Measurements from ENCODE around the gene HELZ.

HELZ gene

DNA sequence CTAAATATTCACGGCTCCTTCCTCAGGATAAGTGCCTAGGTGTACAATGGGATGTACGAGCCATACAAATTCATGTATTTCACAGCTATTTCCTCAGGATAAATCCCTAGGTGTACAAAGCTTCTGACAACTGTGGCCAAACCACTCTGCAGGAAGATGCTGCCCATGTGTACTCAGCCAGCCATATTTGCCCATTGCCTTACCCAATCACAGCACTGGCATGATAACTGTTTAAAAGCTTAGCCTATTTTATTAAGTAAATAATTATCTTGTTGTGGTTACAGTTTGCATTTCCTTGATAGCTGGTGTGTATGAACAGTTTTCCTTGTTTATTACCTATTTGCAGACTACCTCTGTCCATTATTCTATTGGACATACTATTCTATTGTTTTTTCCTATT is 165.5 kb downstream of the HELZ start:
- no peak for DNase-seq (ENCODE audit: low spot score)

DNA sequence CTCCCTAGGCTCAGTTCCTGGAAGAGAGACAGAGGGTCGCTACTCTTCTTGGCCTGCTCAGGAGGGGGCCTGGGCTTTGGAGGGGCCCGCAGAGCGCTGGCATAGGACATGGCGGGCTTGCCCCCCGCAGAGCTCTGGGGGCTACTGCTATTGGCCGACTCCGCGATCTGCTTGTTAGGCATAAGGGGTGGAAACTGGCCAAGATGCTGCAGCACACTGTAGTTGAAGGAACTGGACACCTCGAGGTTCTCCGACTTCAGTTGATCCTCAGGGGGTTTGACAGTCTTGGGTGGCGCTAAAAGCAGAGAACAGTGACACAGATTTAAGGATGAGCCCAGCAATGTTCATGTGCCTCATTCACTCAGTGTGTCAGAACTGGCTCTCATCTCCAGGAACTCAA is 166.7 kb downstream of the HELZ start:
- DNase-seq (ENCODE audit: low spot score): no peak

DNA sequence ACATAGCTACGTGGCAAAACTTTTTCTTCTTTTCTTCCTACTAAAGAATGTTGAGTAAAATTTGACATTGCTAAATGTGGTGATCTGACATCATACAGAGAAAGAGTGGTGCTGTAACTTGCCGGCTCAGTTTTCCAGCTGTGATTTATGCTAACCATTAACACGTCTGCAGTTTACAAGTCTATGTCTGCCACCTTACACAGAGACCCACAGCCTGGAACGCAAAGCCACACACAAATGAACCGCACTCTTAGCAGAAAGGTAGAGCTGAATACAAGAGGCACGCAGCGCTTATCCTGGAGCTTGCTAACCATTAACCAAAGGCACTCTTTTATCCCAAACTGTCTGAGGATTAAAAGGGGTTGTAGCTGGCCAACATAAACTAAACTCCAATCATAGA is 168.7 kb downstream of the HELZ start:
- DNase-seq (ENCODE audit: low spot score): no peak

DNA sequence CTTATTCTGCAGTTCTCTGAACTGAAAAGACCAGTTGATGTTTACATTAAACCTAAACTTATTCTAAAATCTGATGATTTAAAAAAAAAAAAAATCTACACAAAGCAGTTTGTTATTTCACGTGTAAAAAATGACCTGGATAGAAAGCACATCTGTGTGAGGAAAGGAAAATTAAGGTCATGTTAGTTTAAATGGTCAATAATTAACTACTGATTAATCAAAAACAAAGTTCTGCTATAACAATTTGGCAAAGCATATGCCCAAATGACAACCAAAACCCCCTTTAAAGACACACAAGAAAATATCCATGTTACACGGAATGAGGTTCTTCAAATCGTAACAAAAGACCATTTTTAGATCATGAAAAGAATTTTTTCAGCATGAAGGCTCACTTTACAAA is 170.2 kb downstream of the HELZ start:
- DNase-seq (ENCODE audit: low spot score): no peak

DNA sequence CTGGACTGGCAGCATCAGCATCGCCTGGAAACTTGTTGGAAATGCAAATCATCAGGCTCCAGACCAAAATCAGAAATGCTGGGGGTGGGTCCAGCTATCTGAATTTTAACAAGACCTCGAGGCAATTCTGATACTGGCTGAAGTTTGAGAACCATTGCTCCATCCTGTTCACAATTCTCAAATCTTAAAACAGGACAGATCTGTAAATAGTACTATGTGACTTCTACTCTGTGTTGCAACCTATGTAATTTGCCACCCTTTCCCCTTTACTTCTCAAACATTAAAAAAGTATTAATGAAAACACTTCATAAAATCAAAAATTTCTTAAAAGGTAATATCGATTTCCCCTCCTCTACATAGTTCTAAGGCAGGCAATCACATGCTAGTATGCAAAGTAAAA is 172.1 kb downstream of the HELZ start:
- DNase-seq (ENCODE audit: low spot score): no peak

DNA sequence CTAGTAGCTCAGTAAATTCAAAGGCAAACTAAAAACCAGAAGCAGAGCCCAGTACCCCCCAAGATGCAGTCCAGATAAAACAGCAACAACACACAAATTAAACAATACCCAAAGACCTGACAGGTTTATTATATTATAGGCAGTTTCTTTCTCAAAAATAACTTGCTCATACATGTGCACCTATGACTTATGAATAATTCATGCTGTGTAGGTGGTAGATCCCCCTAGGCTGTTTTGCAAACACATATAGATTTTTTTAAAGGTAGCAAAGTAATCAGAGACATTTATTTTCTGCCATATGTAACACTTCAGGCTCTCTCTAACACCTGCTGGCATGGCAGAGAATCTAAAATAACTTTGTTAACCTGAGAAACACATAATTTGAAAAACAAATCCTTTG is 173.4 kb downstream of the HELZ start:
- no peak for DNase-seq (ENCODE audit: low spot score)

DNA sequence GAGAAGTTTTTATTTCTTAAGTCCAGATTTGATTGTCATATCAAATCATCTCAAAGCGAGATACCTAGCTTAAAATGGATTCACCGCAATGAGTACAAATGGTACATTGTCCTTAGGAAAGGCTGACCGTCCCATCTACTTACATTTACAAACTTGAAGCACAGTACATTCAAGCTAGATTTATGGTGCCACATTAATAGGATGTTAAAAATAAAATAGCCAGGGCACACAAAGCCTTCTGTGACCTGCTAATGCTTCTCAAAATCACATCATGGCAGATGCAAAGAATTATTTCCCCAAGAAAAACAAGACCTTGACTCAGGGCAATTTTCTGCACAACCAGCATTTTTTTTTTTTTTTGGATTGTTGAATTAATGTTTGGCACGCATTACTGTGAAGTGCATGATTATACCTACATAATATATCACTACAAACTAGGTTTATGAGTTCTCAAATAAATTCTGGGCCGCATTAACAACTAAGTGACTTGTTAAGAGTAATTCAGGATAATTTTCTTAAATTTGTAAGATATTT is 175.3 kb downstream of the HELZ start:
- DNase-seq (ENCODE audit: low spot score): no peak

DNA sequence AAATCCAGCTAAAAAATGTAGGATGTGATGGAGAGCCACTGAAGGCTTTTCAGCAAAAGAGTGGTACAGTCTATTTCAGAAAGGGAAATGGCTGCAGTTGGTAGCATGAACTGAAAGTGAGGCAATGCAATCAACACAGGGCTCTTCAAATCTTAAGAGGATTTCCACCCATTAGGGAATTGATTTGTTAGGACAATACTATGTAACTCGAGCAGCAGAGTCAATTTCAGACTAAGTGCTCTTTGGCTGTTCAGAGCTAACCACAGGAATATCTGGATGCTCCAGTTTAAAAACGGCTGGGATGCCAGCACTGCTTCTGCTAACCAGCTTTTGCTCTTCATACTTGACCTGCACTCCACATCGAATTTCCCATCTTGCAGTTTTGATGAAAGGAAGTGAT is 176.0 kb downstream of the HELZ start:
- no peak for DNase-seq (ENCODE audit: low spot score)

DNA sequence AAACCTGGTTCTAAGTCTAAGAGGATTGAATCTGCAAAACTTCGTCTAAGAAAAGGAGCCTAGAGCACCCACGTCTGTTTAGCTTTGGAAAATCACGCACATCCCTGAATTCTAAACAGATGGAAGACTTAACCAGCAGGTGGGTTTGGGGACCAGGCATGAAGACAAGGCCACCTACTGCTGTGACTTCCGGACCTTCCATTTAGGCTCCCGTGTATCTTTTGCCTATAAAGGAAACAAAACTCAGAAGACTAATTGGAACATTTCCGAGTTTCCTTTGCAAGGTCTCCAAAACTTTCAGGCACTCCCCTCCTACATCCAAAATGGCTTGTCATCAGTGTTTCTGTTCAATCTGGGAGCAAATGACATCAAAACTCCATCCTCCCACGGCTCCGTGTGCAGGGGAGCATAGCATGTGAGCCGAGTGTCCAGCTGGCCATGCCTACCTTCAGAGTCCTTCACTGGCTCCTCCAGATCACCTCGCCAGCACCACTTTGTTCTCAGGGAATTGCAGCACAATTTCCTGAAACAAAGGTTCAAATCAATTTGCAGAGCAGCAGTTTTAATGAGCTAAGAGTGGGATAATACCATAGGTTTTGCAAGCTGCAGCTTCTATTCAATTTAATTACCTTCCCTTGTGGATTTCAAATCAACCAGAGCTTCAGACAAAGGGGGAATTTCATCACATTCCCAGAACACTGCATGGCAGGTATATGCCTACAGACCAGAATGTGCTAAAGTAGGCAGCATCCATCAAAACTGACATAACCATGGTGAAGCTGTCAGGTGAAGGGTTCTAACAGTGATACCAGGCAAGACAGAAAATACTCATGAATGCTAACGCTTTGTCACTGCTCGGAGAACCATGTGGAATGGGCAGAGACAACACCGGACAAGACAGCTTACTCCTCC is 177.2 kb downstream of the HELZ start:
- DNase-seq (ENCODE audit: low spot score): no peak

DNA sequence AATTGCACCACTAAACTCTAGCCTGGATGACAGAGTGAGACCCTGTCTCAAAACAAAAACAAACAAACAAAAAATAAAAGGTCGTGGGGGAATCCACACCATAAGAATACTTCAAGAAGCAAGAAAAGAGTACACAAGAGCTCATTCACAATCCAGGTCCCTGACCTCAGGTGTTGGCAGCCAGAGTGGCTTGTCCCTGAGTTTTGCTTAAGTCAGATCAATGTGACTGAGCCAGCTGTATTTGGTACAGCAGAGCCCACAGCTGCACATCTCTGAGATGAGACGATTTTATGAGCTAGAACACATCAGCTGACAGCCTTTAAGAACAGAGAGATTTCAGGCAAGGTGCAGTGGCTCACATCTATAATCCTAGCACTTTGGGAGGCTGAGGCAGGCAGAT is 178.3 kb downstream of the HELZ start:
- DNase-seq (ENCODE audit: low spot score): no peak

DNA sequence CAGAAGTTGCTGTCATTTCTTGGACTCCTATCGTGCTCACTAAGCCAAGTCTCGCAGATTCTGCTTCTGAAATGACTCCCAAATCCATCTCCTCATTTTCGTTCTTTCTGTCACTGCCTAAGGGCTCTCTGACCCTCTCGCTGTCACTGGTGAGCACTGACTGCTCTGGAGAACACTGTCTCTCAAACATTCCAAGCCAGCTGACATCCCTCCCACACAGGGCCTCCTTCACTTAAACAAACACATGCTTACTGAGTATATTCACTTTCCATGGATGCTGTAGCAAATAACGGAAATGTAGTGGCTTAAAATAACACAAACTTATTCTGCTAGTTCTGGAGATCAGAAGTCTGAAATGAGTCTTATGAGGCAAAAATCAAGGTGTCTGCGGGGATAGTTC is 181.9 kb downstream of the HELZ start:
- no peak for DNase-seq (ENCODE audit: low spot score)

DNA sequence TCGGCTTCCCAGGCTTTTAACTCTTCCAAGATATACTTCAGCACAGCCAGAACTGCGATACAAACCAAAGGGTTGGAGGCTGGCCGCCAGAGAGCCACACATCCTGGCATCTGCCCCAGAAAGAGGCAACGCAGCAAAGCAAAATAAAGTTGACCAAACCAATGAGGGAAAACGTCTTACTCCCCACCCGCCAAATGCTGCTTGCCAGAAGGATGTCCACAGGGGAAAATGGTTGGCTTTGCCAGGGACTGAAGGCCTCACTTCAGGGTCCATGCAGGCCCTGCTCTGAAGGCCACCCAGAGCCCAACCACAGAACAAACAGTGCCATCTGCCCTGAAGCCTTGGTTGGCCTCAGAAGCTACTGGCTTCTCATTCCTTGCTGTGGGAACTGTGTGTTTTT is 185.6 kb downstream of the HELZ start:
- no peak for DNase-seq (ENCODE audit: low spot score)

DNA sequence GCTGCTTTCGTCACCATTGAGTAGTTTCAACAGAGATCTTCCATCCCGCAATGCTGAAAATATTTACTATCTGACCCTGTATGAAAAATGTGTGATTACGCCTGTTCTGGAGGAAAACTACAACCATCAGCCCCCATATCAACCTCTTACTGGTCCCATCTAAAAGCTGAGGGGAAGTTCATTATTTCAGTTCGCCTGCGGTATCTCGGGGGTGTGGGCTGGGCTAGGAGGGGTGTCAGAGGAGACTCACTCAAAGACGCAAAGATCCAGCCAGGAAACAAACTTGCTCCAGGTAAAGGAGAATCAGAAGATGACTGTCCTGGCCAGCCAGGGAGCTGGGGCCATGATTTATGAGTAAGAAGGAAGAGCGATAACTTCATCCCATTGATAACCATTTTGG is 187.0 kb downstream of the HELZ start:
- no peak for DNase-seq (ENCODE audit: low spot score)

DNA sequence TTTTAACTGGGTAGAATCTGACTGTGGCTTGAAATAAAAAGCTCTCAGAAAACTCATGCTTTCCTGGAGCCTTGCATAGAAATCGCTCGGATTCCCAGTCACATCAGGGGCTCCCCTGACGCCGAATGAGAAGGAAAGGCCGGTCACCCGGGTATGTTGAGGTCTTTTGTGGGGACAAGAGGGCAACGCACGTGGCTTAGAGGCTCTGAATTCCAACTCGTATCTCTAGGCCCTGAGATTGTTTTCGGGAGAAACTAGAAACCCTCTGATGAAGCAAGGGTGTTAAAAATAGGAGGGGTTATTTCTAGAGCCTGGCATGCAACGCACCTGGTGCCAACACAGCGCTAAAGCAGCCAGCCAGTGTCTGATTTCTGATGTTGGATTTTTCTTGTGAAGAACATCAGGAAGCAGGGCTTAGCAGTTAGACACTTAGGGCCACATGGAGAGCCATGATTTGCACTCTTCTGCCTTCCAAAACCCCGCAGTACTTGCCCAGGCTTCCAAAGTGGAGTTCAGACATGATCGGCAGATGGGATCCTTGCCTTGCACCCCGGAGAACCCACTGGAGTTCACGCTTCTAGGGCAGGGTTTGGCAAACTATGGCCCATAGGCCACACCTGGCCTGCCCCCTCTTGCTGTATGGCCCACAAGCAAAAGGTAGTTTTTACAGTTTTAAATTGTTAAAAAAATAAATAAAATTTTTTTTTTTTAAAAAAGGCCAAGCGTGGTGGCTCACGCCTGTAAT is 188.1 kb downstream of the HELZ start:
- no peak for DNase-seq (ENCODE audit: low spot score)

DNA sequence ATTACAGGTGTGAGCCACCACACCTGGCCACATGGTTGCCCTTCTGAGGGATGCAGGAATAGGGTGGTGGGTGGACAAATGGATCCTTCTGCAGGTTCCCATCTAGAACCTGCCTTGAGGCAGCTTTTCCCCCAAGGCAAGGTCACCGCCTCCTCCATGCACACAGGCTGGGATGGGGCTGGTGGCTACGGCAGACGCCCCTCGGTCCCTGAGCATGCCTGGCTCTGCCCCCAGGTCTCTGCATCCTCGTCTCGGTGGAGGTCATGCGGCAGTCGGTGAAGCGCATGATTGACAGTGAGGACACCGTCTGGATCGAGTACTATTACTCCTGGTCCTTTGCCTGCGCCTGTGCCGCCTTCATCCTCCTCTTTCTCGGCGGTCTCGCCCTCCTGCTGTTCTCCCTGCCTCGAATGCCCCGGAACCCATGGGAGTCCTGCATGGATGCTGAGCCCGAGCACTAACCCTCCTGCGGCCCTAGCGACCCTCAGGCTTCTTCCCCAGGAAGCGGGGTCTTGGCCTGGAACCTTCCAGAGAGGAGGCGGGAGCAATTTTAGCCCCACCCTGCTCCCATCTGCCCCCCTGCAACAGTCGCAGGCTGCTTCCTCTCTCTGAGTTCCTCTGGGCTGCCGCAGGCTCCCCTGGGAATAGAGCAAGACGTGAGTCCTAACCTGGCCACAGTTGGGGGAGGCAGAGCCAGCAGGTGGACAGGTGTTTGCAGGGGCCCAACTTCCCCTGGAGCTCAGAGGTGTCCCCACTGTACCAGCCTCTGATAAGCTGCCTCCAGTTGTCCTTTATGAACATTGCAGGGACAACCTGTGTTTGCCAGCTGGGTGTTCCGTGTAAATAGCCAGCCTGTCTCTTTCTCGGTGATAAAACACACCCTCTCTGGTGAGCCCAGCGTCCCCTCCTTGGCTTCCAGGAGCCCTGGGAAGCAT is 188.9 kb downstream of the HELZ start:
- no peak for DNase-seq (ENCODE audit: low spot score)

DNA sequence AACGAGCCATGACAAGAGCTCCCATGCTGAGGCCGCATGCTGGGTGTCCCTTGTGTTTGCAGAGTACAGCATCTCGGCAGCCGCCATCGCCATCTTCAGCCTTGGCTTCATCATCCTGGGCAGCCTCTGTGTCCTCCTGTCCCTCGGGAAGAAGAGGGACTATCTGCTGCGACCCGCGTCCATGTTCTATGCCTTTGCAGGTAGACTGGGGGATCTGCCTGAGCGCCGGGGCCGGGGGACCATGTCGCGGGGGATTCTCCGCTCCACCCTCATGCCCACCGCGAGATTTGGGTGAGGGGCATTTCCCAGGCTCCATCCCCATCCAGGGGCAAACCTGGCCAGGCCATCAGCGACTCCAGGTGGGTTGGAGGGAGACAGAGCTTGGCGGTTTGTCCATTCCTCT is 190.0 kb downstream of the HELZ start:
- DNase-seq (ENCODE audit: low spot score): no peak

DNA sequence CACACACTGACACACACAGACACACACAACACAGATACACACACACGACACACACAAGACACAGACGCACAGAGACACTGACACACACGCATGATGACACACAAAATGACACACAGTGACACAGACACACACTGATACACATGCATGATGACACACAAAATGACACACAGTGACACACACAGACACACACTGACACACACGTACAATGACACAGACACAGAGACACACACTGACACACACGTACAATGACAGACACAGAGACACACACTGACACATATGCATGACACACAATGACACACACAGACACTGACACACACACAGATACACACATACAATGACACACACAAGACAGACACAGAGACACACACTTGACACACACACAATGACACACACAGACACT is 190.4 kb downstream of the HELZ start:
- DNase-seq (ENCODE audit: low spot score): no peak

DNA sequence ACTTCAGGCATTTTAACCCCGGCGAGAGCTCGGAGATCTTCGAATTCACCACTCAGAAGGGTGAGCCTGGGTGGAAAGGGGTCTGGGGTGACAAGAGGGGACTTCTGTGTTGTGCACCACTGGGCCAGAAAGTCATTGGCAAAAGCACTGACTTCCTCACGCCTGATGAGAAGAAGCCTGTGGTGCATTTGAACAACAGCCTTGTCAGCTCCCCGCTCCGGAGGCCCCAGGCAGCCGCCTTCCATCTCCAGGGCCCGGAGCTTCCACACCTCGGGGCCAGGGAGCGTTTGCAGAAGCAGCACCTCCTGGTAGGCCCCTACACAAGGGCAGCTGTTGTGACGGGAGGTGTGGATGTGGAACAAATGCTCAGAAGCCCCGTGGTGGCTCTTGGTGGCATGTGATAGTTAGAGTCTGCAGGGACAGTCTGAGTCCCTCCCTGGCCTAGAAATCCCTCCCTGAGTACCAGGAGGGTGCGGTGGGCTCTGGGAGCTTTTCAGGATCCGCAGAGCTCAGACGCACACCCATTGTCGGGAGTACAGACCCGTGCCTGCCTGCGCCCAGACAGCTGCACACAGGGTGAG is 190.9 kb downstream of the HELZ start:
- DNase-seq (ENCODE audit: low spot score): no peak

DNA sequence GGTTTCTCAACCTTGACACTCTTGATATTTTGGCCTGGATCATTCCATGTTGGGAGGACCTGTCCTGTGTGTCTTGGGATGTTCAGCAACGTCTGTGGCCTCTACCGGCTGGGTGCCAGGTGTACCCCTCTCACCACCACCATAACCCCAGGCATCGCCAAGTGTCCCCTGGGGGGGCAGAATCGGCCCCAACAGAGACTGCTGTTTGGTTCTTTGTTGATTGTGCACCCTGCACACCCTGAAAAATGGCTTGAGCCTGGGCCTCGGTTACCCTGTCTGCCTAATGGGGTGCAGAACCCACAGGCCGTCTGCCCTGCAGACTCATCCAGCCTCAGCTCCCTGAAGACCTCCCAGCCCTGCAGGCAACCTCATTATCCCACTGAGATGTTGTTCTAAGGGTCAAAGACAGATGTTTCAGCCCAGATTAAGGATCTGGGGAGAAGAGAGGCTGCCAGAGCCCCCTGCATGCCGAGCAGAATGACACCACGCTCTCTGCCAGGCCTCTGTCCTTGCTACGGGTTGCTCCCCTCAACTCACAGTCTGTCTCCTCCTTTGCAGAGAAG is 191.5 kb downstream of the HELZ start:
- no peak for DNase-seq (ENCODE audit: low spot score)

DNA sequence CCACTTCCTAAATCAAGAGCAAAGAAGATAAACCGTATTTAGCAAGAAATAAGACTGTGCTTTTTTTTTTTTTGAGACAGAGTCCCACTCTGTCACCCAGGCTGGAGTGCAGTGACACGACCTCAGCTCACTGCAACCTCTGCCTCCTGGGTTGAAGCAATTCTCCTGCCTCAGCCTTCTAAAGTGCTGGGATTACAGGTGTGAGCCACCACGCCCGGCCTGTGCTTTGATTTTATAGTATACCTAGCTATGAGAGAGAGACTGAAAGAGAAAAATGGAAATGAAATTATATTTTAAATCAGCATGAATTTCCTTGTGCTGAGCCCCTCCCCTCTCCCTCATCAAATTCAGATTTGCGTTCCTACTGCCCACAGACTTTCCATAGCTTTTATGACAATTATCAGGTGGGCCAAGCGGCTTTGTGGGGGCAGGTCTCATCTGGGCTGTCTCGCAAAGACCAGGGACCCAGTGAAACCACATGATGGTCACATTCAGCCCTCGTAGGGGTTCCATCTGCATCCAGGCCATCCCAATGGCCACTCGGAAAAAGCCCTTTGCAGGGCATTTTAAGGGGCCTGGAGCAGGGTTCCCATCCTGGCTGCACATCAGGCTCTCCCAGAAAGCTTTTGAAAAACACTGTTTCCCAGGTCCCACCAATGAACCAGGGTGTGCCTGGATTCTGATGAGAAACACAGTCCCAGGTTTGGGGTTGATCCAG is 192.1 kb downstream of the HELZ start:
- no peak for DNase-seq (ENCODE audit: low spot score)

DNA sequence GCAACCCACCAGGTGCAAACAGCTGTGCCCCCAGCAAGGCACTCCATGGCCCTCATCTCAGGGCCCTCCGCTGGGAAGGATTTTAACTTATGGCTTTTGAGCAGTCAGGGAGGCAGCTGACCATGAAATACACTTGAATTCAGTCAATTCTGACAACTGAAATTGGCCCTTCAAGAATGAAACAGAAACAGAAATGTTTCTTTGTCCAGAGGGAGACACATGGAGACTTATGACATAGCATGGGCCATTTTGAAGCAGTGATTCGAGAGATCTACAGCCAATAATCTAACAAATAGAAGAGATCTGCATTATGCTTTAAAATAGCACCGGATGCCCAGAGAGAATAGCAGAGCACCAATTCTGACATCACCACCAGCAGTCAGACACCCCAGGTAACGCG is 193.2 kb downstream of the HELZ start:
- DNase-seq (ENCODE audit: low spot score): no peak

All from iPS-NIHi11 (cell line).